GM21717 (cell line): ENCODE results near the gene CLTC.

ENCODE experiments used
- ATAC-seq: cut with Tn5 transposase; IDR thresholded peaks from one replicate; pipeline ENCODE4 v1.9.1; 2021; ENCODE audit warnings: mild to moderate bottlenecking, moderate library complexity; ENCODE audit not compliant: unreplicated experiment

The CLTC gene

DNA sequence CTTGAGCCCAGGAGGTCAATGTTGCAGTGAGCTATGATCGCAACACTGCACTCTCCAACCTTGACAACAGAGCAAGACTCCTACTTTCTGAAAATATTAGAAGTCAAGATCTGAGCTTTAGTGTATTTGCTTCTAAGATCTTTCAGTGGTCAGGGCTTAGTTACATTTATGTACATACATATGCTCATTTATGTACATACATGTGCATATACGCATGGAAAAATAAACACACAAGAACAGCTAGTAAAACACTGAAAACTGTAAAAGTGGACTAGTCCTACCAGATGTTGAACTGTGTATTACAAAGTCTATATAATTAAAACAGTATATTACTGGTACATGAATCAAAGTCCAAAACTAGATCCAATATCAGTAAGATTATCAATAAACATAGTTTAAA, 59.2 kb downstream of the CLTC start:
- ATAC-seq, result no peak

DNA sequence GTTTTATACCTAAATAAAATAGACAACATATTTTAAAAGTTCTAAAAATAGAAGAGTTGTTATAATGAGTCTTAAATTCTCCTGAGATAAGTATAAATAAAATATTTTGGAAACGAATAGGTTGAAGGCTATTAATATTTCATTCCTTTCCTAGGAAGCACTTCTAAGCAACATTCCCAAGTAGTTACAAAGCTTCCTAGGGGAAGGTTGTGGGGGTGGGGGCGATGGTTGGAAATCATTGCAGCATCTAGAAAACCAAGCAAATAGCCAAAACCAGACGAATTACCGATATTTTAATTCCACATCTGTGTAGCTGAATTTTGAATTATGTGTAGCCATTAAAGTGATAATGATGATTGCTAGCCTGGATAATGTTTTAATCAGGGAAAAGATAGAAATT, 60.6 kb downstream of the CLTC start:
- ATAC-seq, result no peak

DNA sequence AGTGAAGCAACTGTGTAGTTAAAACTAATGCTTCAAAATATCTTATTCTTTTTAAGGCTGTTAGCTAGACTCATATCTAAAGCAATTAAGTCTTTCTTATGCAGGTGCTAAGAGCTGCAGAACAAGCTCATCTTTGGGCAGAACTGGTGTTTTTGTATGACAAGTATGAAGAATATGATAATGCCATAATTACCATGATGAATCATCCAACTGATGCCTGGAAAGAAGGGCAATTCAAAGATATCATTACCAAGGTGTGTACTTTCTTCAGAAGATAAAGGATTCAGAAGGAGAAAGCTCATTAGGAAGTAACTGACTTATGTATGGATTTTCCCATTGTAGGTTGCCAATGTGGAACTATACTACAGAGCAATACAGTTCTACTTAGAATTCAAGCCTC, 63.6 kb downstream of the CLTC start:
- no peak for ATAC-seq

DNA sequence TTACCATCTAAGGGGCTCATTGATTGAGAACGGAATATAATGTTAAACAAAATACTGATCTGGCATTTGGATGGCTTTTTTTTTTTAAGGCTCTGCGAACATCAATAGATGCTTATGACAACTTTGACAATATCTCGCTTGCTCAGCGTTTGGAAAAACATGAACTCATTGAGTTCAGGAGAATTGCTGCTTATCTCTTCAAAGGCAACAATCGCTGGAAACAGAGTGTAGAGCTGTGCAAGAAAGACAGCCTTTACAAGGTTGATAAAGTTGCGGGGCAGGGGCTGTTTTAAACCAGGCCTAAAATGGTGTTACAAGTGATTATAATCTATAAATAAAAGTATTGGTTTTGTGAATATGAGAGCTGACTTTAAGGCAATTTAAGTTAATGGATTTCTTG, 65.3 kb downstream of the CLTC start:
- no peak for ATAC-seq

DNA sequence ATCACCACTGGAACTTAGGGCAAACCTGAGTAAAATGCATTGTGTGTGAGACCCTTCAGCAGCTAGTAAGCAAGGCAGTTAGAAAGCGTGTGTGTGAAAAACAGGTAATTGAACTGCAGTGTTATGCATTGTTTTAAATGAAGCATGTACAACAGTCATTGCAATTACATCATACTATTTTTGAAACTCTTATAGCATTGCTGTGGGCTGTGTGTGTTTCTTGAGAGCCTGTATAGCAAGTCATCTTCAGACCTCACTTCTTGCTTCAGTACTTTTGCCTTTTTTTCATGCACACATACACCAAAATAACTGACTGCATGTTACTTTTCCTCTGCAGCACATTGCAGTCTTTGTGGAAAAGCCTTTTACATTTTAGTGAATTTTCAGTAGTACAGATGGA, 68.3 kb downstream of the CLTC start:
- ATAC-seq, result no peak

DNA sequence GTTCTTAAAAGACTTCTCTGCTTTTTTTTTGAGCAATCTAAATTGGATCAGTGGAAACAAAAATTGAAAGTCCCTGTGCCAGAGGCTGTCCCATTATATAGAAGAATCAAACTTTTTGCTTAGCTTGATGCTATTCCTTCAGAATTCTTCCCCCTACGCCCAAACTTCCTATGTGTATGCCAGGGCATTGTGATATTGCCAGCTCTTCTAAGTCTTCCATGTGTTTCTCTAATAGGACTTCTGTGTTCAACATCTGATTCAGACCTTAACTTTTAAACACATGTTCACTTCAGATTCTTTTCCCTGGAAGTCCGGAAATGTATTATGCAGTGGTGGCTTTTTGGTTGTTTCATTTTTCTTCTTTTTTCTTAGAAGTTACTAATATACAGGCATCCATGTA, 68.8 kb downstream of the CLTC start:
- no peak for ATAC-seq

DNA sequence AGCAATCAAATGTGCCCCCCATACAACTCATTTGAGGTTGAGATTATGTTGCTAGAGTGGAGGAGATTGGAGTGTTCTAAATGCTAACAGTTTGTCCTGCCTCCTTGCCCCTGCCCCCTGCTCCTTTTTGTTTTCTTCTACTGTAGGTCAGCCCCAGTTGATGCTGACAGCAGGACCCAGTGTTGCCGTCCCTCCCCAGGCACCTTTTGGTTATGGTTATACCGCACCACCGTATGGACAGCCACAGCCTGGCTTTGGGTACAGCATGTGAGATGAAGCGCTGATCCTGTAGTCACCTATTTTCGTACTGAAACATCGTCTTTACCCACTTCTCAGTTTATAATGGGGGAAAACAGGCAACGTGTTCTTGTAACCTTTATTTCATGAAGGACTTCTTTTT, 73.9 kb downstream of the CLTC start:
- no peak for ATAC-seq

DNA sequence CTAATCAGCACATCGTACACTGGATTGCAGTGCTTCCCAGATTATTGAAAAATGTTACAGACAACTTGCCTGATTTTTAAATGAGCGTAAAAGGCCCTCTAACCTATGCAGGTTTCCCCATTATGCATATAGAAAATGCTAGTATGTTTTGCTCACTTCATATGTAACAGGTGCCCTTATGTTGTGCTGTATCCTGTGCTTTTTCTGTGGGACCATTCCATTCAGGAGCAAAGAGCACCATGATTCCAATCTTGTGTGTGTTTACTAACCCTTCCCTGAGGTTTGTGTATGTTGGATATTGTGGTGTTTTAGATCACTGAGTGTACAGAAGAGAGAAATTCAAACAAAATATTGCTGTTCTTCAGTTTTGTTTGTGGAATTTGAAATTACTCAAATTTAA, 74.6 kb downstream of the CLTC start:
- ATAC-seq, result no peak

DNA sequence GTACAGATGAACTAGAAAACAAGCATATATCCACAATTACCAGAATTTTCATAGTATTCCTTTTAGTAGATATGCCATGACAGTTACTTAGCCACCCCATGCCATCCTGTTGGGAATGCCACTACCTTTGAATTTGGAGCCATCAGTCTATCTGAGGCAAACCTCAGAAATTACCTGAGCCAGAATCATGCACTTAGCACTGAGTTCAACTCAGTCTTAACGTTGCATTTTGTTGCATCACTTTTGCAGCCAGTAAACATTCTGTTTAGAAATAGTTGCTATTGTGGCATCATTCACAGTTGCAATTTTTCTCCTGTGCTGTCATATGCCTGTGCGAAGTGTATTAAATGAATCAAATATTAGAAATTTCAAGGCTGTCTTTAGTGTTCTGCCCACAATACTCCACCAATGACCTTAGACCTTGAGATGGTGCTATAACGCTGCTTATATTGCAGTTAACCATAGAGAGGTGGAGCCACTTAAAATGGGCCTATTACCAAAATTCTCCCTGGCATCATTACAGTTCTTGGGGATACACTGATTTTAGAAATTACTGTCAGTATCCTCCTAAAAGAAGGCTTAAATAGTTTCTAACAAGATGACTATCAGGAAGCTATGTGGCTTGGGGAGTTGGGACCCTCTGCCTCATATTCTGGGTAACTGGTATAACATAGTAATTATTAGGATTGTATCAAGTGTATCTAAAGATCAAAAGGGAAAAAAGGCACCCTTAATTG, 76.4 kb downstream of the CLTC start:
- ATAC-seq, result no peak

DNA sequence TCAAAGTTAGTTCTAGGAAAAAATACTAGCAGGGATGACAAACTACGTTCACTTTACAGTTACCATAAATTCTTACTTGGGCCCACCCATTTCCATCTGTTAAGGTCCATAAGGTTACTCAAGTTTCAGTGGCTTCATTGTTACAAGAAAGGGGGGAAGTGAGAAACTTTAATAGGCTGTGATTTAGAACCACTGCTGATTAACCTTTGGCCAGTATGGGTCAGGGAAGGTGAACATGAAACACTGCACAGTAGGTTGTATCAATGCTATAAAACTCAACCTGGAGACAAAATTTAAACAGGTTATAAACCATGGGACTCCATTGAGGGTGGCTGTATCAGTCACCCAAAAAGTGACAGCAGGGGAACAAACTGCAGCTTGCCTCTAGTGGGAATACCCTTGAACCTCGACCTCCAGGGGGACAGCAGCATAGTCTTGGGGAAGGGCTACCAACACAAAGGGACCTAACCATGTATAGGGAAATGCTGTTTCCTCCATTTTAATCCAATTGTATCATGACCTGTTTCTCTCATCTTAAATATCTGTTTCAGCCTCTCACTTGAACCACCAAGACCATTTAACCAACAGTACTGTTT, 77.1 kb downstream of the CLTC start:
- ATAC-seq, result no peak

DNA sequence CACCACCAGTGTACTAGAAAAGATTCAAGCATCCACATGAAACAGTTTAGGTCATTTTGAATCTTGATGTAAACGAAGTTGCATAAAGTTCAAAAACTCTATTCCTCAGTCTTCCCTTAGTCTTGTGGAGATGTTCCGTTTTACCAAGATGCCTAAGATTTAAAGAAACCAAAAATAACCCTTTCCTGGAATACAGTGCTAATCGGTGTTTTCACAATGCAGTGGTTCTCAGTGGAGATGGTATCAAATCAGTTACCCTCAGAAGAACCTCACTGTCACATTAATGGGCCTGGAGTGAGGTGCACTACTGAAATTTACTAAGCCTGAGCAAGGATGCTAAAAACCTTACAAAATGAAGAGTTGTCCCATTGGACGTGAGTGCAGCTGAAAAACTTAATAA, 78.4 kb downstream of the CLTC start:
- no peak for ATAC-seq

DNA sequence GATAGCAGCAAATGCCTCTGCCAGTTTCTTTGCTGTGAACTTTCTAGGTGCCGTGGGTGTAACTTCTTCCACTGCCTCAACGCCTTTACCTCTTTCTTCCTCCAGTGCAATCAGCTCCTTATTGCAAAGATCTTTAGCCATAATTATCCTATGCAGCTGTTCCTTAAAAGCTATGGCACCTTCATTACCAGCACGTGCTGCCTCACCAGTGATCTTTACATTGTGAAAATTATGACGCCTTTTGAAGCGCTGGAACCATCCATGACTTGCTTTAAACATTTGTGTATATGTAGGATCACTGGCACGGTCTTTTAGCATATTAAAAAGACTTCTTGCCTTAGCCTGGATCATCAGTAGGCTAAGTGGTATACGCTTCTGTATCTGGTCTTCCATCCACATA, 79.5 kb downstream of the CLTC start:
- ATAC-seq, result no peak

DNA sequence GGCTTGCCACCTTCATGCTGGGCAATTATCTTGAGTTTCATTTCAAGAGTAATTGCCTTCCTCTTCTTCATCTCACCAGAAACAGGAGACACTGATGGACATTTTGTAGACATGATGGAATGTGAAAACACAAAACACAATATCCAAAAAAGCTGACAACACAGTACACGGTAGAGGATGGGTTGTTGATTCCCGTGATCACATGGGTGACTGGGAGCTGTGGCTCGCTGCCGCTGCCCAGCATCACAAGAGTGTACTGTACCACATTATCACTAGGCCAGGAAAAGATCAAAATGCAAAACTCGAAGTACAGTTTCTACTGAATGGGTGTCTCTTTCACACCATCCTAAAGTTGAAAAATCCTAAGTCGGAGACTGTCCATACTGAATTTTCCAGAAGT, 80.1 kb downstream of the CLTC start:
- ATAC-seq, result no peak

DNA sequence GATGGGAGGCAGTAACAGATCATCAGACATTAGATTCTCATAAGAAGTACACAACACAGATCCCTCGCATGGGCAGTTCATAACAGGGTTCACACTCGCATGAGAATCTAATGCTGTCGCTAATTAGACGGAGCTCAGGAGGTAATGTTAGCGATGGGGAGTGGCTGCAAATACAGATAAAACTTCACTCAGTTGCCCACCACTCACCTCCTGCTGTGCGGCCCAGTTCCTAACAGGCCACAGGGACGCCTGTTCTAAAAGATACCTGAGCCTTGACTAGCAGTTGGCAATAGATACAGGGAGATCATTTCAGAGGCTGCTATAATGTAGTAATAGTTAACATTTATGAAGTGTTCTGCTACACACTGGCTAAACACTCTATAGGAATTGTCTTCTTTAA, 82.6 kb downstream of the CLTC start:
- ATAC-seq, result no peak

DNA sequence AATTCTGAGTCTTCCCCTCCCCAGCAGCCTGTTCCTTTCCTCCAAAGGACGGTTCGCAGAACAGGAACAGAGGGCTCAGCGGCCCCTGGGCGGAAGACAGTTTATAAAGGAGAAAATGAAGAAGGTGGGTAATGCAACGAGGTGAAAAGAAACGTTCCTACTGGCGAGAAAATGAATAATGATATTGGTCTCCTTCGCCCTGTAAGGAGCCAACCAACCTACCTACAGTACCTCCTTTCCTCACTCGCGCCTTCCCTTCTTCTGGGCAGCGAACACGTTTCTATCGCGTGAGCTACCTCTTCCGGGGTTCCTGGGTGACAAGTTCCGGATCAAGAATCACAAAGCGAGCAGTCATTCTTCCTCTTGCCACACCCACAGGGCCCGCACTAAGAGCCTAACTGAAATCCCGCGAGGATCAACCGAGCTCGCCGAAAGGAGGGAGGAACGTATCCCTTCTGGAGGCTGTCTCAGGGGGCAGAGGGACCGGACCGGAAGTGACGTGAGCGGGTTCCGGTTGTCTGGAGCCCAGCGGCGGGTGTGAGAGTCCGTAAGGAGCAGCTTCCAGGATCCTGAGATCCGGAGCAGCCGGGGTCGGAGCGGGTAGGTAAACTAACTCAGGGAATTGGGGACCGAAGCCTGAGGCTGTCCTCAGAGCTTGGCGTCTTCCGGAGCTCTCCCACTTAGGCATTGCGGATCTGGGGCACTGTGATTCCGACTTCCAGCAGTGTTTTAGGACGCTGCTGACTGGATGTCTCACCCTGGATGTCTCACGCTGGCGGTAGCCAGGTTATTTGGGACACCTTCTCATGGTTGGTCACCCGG, 87.7 kb downstream of the CLTC start, which contains the start of the genes PTRH2 and VMP1:
PTRH2 (minus strand) TSS at position 282 of the 822 bp plus-strand sequence. CDS start 9,452 bp downstream, outside the sequence.
VMP1 (plus strand) TSS at position 506 of the 822 bp plus-strand sequence. CDS start 23,793 bp downstream, outside the sequence.
- ATAC-seq, result peak; percentile 95

DNA sequence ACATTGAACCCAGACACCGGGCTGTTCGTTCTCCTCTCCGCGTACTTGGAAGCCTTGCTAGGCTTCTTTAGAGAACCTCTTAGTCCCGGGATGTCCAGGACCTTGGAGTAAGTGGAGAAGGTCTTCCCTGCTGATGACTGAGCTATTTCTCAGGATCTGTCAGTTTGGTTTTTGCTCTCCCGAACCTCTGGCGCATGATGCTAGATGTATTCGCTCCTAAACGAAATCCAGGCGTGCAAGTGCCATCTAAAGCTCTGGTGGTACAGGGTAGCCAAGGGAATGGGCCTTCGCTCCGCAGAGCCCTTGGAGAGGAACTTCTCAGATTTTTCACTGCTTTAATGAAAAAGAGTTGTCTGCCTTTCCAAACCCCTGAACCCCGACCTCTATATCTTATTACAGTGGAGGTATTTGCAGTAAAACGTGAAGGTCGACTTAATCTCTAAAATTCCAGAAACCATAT, 88.3 kb downstream of the CLTC start:
- peak; percentile 2 for ATAC-seq

DNA sequence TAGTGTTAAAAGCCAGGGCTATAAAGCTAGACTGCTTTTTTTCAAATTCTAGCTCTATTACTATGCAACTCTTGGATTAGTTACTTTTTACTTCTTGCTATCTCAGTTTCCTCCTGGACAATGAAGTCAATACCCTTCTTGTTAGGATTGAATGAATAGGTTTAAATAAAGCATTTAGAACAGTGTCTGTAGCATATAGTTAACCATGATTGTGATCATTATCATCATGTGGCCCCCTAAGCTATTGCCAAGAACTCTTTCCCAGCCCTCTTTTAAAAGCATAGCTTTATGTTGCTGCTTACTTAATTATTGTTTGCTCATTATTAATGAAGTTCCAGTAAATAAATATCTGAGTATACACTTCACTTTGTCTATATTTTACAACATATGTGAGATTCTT, 92.2 kb downstream of the CLTC start:
- ATAC-seq, result no peak

DNA sequence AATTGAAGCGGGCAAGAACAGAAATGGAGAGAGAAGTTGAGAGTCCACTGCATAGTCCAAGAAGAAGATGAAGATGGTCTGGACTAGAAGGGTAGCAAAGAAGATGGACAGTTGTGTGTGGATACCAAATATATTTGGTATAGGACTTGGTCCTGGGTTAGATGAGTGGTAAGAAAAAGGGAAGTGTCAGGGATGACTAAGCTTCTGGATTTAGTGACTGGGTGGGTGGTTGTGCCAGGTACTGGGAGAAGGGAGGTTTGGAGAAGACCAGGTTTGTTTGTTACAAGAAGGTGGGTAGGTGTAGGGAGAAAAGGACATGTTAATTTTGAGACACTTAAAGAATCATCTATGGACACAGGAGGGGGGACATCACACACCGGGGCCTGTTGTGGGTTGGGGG, 93.2 kb downstream of the CLTC start:
- no peak for ATAC-seq

DNA sequence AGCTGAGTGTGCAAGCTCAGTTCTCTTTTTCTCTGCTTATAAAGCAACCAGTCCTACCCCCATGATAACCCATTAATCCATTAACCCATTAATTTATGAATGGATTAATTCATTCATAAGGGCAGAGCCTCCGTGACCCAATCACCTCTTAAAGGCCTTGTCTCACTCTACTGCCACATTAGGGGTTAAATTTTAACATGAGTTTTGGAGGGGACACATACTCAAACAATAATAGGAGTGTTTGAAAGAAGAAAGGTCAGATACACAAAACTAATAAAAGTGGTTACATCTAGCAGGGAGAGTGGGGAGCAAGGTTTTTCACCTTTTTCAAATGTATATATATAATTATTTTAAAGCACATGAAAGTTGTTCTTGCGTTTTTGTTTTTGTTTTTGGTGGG, 94.6 kb downstream of the CLTC start:
- ATAC-seq, result no peak

DNA sequence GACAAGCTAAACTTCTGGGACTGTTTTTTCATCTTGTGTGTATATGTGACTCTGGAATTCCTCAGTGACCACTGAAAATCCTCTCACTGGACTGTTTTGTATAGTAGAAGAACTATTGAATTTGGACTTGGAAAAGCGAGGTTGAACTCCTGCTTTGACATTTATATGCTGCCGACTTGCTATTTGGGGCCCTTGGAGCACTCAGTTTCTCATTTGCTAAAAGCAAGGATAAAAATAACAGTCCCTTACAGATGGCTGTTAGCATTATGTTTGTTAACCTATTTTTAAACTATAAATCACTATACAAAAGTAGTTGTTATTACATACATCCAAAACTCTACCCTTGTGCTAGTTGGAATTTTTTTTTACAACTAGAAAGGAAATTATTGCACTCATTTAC, 96.7 kb downstream of the CLTC start:
- no peak for ATAC-seq

DNA sequence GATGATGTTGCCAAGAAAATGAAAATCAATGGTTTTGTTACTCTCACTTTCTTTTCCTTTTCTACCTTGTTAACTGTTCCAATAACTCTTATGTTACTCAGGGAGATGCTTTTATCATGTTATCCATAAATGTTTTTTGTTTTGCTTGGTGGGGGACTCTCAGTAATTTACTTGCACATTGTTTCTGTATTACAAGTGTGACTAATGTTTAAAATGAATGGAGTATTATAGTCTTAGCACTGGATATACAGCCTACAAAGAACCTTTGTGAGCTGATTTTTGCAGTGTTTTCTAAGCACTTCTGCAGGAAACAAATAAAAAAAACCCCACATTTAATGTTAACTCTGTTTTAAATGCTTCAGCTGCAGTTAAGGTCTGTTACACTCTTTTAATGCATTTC, 99.8 kb downstream of the CLTC start:
- no peak for ATAC-seq

DNA sequence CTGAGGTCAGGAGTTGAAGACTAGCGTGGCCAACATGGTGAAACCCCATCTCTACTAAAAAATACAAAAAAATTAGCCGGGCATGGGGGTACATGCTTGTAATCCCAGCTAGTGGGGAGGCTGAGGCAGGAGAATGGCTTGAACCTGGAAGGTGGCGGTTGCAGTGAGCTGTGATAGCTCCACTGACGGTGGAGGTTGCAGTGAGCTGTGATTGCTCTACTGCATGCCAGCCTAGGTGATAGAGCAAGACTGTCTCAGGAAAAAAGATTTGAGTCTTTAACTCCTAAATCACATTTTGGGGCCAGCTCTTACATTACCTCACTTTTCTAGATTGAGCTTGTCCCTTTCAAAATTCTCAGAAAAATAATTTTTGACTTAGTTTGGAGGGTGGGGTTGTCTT, 102.9 kb downstream of the CLTC start:
- no peak for ATAC-seq
